Suprapubic skin (tissue), 4 donors: ENCODE data around the gene TTYH1.

ENCODE experiments used
- EP300 ChIP-seq: sonication (generic); formaldehyde crosslinking; IDR thresholded peaks from one replicate; pipeline ENCODE4 v1.6.1; 2017; ENCODE audit warnings: antibody characterized with exemption
- POLR2A ChIP-seq, 2 donors: fragments of 450-650 bp; IDR thresholded peaks; one replicate each; pipeline ENCODE4 v1.6.1; 2017; ENCODE audit warnings: antibody characterized with exemption in 2 of 2, mild to moderate bottlenecking in 2 of 2, moderate library complexity in 2 of 2
- POLR2AphosphoS5 ChIP-seq, 3 donors: sonication (generic); formaldehyde crosslinking; IDR thresholded peaks; one replicate each; pipeline ENCODE4 v1.6.1; 2017; ENCODE audit warnings: antibody characterized with exemption in 3 of 3
- TF ChIP-seq, protein P1 (sequence below), 2 donors: fragments of 200-600 bp in 1 of 2; fragments of 450-650 bp in 1 of 2; sonication (generic) in 1 of 2; IDR thresholded peaks; one replicate each; pipeline ENCODE4 v1.5.1; 2016 to 2019; ENCODE audit warnings: antibody characterized with exemption in 2 of 2, mild to moderate bottlenecking in 1 of 2, moderate library complexity in 1 of 2

DNA sequence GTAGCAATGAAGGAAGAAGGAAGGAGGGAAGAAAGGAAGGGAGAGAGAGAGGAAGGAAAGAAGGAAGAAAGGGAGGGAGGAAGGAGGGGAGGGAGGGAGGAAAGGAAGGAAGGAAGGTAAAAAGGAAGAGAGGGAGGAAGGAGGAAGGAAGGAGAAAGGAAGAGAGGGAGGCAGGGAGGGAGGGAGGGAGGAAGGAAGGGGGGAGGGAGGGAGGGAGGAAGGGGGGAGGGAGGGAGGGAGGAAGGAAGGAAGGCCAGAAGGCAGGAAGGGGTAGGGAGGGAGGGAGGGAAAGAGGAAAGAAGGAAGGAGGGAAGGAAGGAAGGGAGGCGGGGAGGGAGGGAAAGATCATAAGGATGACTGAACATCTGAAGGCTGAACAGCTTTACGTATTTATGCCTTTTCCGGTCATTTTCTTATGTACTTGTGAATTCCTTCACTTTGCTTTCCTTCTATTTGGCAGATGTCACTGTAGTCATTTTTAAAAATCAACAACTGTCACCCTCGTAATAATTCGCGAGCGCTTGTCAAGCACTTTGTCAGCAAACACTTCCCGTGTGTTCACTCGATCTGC, 6.7 kb upstream of the TTYH1 start:
- TF ChIP-seq, protein P1, sequence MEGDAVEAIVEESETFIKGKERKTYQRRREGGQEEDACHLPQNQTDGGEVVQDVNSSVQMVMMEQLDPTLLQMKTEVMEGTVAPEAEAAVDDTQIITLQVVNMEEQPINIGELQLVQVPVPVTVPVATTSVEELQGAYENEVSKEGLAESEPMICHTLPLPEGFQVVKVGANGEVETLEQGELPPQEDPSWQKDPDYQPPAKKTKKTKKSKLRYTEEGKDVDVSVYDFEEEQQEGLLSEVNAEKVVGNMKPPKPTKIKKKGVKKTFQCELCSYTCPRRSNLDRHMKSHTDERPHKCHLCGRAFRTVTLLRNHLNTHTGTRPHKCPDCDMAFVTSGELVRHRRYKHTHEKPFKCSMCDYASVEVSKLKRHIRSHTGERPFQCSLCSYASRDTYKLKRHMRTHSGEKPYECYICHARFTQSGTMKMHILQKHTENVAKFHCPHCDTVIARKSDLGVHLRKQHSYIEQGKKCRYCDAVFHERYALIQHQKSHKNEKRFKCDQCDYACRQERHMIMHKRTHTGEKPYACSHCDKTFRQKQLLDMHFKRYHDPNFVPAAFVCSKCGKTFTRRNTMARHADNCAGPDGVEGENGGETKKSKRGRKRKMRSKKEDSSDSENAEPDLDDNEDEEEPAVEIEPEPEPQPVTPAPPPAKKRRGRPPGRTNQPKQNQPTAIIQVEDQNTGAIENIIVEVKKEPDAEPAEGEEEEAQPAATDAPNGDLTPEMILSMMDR (IDR thresholded peaks at IDR 0.05): no peak
- TF ChIP-seq POLR2A (IDR thresholded peaks at IDR 0.05) (no peak), EP300 (no peak), POLR2AphosphoS5 (IDR thresholded peaks at IDR 0.05) (no peak)
